Hepatocyte (in vitro differentiated cells): ENCODE results near the gene OOSP1.

Source experiments
- CTCF ChIP-seq: fragments of 200-600 bp; sonication (generic); IDR thresholded peaks from 2 replicates; pipeline ENCODE4 v1.5.1; 2016; ENCODE audit warnings: antibody characterized with exemption, mild to moderate bottlenecking; ENCODE audit not compliant: poor library complexity
- EZH2 ChIP-seq: fragments of 200-600 bp; sonication (generic); IDR thresholded peaks from 2 replicates; pipeline ENCODE4 v1.6.1; 2016; ENCODE audit warnings: antibody characterized with exemption, mild to moderate bottlenecking, borderline replicate concordance
- EZH2phosphoT487 ChIP-seq: fragments of 200-600 bp; sonication (generic); IDR thresholded peaks from one replicate; pipeline ENCODE4 v1.6.1; 2018; ENCODE audit warnings: antibody characterized with exemption, mild to moderate bottlenecking, low read depth, moderate library complexity; ENCODE audit not compliant: unreplicated experiment, severe bottlenecking

GRCh38 chr11:59898650-59899049 lies 39.6 kb upstream of the OOSP1 start:
- TF ChIP-seq CTCF (no peak), EZH2 (no peak), EZH2phosphoT487 (no peak)
